Body of pancreas (tissue), 4 donors: ENCODE data around the gene TRIM69.

Source experiments
- CTCF ChIP-seq, 7 experiments: fragments of 450-650 bp in 4 of 7; fragments of 200-600 bp in 3 of 7; sonication (generic) in 3 of 7; IDR thresholded peaks; one replicate each; pipeline ENCODE4 v1.5.1; 2016 to 2019; ENCODE audit warnings: antibody characterized with exemption in 7 of 7
- POLR2A ChIP-seq, 3 donors: fragments of 450-650 bp; IDR thresholded peaks; one replicate each; pipeline ENCODE4 v1.6.1; 2016; ENCODE audit warnings: antibody characterized with exemption in 3 of 3, mild to moderate bottlenecking in 2 of 3

GRCh38 chr15:44706946-44707636, 29.2 kb upstream of the TRIM69 start:
- TF ChIP-seq CTCF (IDR thresholded peaks at IDR 0.05) = no peak
- TF ChIP-seq POLR2A (IDR thresholded peaks at IDR 0.05) = no peak
